ENCODE data around the gene CEP164. TPM values are rescaled to one million over a fixed set of nuclear protein-coding genes. Genes with fewer than 3 reads are reported as not detected.

Gene CEP164
- total and polyA plus RNA-seq, 2 of the 8 experiments (the other 6 are each of a cell fraction or from before 2014, with no cell fraction given) = 8.4 to 20.8 TPM

DNA sequence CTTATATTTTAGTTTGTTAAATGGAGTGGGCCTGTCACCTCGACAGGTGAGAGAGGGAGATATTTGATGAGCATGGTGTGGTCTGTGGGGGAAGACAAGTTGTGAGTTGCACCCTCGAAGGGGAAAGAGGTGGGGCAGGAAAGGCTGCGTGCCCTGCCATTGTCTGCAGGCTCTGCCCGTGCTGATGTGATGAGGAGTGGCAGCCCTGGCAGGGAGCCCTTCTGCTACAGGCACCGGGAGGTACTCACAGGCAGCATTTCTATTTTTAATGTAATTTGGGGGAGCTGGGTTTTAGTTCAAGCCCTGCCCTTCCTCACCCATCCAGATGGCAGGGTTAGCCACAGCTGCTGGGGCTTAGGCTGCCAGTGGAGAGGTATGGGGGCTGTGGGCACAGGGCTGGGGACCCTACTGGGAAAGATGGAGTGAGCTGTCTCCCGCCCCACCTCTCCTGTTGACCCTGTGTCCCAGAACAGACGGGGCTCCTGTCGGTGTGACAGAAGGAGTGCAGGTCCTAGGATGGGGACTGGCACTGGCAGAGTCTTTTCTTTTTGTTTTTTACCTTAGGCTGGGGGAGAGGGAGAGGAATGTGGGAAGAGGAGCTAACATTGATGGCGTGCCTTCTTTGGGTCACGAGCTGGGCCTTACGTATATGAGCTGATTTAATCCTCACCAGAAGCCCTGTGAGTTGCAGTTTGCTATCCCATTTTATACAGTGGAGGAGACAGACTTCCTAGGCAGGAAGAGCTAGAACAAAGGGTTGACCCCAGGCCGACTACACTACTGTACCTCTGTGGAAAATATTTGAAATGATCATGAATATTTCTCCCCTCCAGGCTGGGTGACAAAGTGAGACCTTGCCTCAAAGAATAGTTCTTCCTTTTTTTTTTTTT lies 51.6 kb downstream of the CEP164 start:
- Histone ChIP-seq H2BK120ac (replicated peaks; ENCODE audit: low read depth, low read length) (no peak overlapping the region), H3K36me3 (ENCODE audit: control insufficient read depth in 2 of 4, insufficient read depth in 4 of 4, low read length in 3 of 4) (peaks cover 0 to 22% (median 2%) of the 10 kb centered on the region in 4 experiments; a peak in 3 of 8 replicates), H4K20me1 (replicated peaks in 1 of 2; ENCODE audit: control insufficient read depth in 1 of 2, insufficient read depth in 2 of 2, low read length in 2 of 2) (no peaks in the 10 kb centered on the region), H3K18ac (ENCODE audit: extremely low read depth, low read length) (no peak overlapping the region), H2BK5ac (ENCODE audit: low read depth, low read length) (no peak overlapping the region), H3K23ac (ENCODE audit: insufficient read length) (no peak overlapping the region), H2AK5ac (ENCODE audit: low read depth, low read length) (no peak overlapping the region), H2BK12ac (ENCODE audit: low read depth, low read length) (no peak overlapping the region), H2AFZ (ENCODE audit: low read length) (no peak overlapping the region), H3K4me3 (ENCODE audit: extremely low read depth in 1 of 4, insufficient read depth in 2 of 4, low read depth in 3 of 4, low read length in 4 of 4) (no peak overlapping the region), H3K4me2 (ENCODE audit: insufficient read depth in 1 of 2, low read depth in 2 of 2, low read length in 2 of 2) (no peak overlapping the region), H3K4me1 (replicated peaks in 1 of 4; ENCODE audit: control insufficient read depth in 3 of 4, insufficient read depth in 4 of 4, low read length in 3 of 4) (peaks cover 0 to 3% (median 0%) of the 10 kb centered on the region in 4 experiments; a peak in 3 of 7 replicates), H4K5ac (ENCODE audit: insufficient read length, low read depth, low read length) (no peak overlapping the region), H3K9me3 (ENCODE audit: insufficient read depth in 2 of 2, low read depth in 1 of 2, low read length in 1 of 2) (no peaks in the 10 kb centered on the region), H3K23me2 (ENCODE audit: low read depth, low read length) (no peaks in the 10 kb centered on the region), H3K27ac (ENCODE audit: low read depth, low read length) (no peak overlapping the region), H3K14ac (ENCODE audit: insufficient read length) (no peak overlapping the region), H3K79me1 (ENCODE audit: low read depth, low read length) (no peaks in the 10 kb centered on the region; the same call in none of the 2 replicates), H3K4ac (replicated peaks; ENCODE audit: insufficient read length, low read depth, low read length) (no peak overlapping the region), H3K9ac (replicated peaks in 1 of 4; ENCODE audit: extremely low read depth in 1 of 4, low read depth in 3 of 4, low read length in 3 of 4) (no peak overlapping the region), H4K8ac (ENCODE audit: extremely low read depth, insufficient read depth, low read length) (no peak overlapping the region; the same call in 1 of the 2 replicates), H3K56ac (replicated peaks; ENCODE audit: insufficient read length, low read depth, low read length) (no peak overlapping the region), H4K91ac (replicated peaks; ENCODE audit: insufficient read length, low read length) (no peak overlapping the region), H2BK20ac (ENCODE audit: low read length) (no peak overlapping the region), H3K79me2 (ENCODE audit: control insufficient read depth in 1 of 2, insufficient read depth in 2 of 2, low read length in 2 of 2) (no peaks in the 10 kb centered on the region), H3K27me3 (replicated peaks in 1 of 4; ENCODE audit: control insufficient read depth in 3 of 4, extremely low read depth in 1 of 4, insufficient read depth in 3 of 4, low read length in 3 of 4) (no peaks in the 10 kb centered on the region), H2BK15ac (ENCODE audit: low read length) (no peak overlapping the region)
- ChIA-PET POLR2A (ENCODE audit: partially characterized antibody) (no interaction called here), CTCF (ENCODE audit: partially characterized antibody) (interaction anchor here (0.6 to 2.3 kb wide), 7 partner anchors 12 to 232 kb away, joined by 3 to 8 read pairs (median 3); no protein-coding TSS in a partner anchor)
- 90% methylated on average over 12 of the region's 12 CpGs; no CpG with 5 or more reads in 1 of the 2 experiments for WGBS, 2 experiments (ENCODE audit: extremely low coverage in 1 of 2, insufficient coverage in 1 of 2, insufficient read length in 1 of 2, insufficient replicate concordance in 2 of 2, low coverage in 1 of 2, low lambda C conversion rate in 2 of 2, missing lambda C conversion rate in 1 of 2)
- DNase-seq (ENCODE audit: low read depth in 1 of 2, low spot score in 2 of 2) (no peak), FAIRE-seq (no peak)
- TF ChIP-seq TCF12 (IDR thresholded peaks at IDR 0.05; ENCODE audit: low read depth, low read length) (no peak), RFX5 (IDR thresholded peaks at IDR 0.05; ENCODE audit: borderline replicate concordance, low read depth, low read length) (no peak), KDM5A (IDR thresholded peaks at IDR 0.05; ENCODE audit: low read length) (no peak), NANOG (IDR thresholded peaks at IDR 0.05; ENCODE audit: insufficient read depth, low read depth, low read length, poor library complexity, severe bottlenecking) (no peak), BCL11A (IDR thresholded peaks at IDR 0.05; ENCODE audit: low read depth in 2 of 2, low read length in 2 of 2) (no peak), HDAC6 (IDR thresholded peaks at IDR 0.05; ENCODE audit: low read depth, low read length) (no peak), KDM1A (IDR thresholded peaks at IDR 0.05; ENCODE audit: borderline replicate concordance, low read length) (no peak), SIRT6 (IDR thresholded peaks at IDR 0.05; ENCODE audit: low read length) (no peak), CTBP2 (IDR thresholded peaks at IDR 0.05; ENCODE audit: borderline replicate concordance, insufficient read depth, insufficient read length, low read length) (no peak), TBP (IDR thresholded peaks at IDR 0.05; ENCODE audit: low read depth, low read length) (no peak), POLR2AphosphoS5 (IDR thresholded peaks at IDR 0.05; ENCODE audit: low read depth, low read length) (no peak)
- TF ChIP-seq, protein P1, sequence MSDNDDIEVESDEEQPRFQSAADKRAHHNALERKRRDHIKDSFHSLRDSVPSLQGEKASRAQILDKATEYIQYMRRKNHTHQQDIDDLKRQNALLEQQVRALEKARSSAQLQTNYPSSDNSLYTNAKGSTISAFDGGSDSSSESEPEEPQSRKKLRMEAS (IDR thresholded peaks at IDR 0.05) = no peak
